A673 (cell line): ENCODE measurements around the gene KIF26A.

Experiments
- EZH2 ChIP-seq: fragments of 200-600 bp; sonication (generic); IDR thresholded peaks from 2 replicates; pipeline ENCODE4 v1.6.1; 2017; ENCODE audit warnings: borderline replicate concordance, low read depth, mild to moderate bottlenecking, mixed read lengths, antibody characterized with exemption, low read length; ENCODE audit not compliant: poor library complexity, severe bottlenecking
- TF ChIP-seq, protein P1 (sequence below): fragments of 300-800, 200-600 bp; sonication (generic); conservative IDR thresholded peaks from 2 replicates; pipeline ENCODE4 v1.5.1; 2017; ENCODE audit warnings: low read depth, mild to moderate bottlenecking, antibody characterized with exemption, low read length, moderate library complexity, mixed read lengths

- TF ChIP-seq, protein P1, sequence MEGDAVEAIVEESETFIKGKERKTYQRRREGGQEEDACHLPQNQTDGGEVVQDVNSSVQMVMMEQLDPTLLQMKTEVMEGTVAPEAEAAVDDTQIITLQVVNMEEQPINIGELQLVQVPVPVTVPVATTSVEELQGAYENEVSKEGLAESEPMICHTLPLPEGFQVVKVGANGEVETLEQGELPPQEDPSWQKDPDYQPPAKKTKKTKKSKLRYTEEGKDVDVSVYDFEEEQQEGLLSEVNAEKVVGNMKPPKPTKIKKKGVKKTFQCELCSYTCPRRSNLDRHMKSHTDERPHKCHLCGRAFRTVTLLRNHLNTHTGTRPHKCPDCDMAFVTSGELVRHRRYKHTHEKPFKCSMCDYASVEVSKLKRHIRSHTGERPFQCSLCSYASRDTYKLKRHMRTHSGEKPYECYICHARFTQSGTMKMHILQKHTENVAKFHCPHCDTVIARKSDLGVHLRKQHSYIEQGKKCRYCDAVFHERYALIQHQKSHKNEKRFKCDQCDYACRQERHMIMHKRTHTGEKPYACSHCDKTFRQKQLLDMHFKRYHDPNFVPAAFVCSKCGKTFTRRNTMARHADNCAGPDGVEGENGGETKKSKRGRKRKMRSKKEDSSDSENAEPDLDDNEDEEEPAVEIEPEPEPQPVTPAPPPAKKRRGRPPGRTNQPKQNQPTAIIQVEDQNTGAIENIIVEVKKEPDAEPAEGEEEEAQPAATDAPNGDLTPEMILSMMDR: no peak
- no peak for TF ChIP-seq EZH2
Observed at GRCh38 chr14:104182857-104183425, 44.6 kb downstream of the KIF26A start.
